DND-41 (cell line): ENCODE data around the gene MAGT1.

Source experiments
- CTCF ChIP-seq: IDR thresholded peaks from 2 replicates; pipeline ENCODE4 v1.5.1; 2012; ENCODE audit warnings: borderline replicate concordance, low read length, moderate library complexity, mild to moderate bottlenecking; ENCODE audit not compliant: poor library complexity, severe bottlenecking; ENCODE audit errors: extremely low read depth
- EZH2 ChIP-seq: IDR thresholded peaks from 3 replicates; pipeline ENCODE4 v1.6.1; 2012; ENCODE audit warnings: borderline replicate concordance, low read depth, mild to moderate bottlenecking, moderate library complexity, low read length, inconsistent platforms; ENCODE audit not compliant: severe bottlenecking

DNA sequence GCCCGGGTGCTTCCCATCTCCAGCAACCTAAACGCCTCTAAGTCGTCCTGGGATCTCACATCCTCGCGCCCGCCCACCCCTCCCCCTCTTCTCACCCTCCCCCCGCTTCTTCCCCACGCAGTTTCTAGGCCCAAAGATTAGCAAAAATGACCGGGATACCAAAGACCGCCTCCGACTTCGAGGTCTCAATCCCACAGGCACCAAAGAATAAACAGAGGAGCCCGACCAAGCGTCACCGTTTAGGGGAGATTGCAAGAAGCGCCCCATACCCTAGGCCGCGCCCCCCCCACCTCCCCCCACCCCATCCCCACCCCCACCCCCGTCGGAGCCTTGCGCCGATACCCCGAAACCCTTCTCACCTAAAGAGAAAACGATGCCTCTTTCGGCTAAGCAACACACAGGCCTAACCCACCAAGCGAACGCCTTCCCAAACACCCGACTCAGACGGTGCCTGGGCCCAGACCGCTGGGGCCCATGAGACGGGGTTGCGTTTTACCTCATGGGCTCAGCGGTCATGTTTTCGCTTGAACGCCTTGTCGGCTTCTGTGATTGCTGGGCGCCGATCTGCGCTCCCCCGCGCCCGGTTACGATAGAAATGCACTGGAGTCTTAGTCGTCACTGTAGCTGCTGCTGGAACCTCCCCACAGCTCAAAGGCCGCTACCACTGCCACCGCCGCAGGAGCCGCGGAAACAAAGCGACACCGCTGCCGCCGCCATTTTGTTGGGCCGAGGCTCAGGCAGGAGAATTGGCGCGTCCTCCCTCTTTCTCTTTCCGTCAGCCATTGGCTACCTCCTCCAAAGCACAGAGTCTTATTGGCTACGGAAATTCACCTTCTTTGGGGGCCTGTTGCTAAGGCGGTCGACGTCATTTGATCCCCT lies 109.5 kb downstream of the MAGT1 start, which contains the start of gene ATRX:
- TF ChIP-seq CTCF (no peak), EZH2 (no peak)
